ENCODE results near the gene B3GAT2. TPM values are rescaled to one million over a fixed set of nuclear protein-coding genes. Genes with fewer than 3 reads are reported as not detected.

B3GAT2 gene
- total RNA-seq = not detected
- long read RNA-seq = 0 reads

DNA sequence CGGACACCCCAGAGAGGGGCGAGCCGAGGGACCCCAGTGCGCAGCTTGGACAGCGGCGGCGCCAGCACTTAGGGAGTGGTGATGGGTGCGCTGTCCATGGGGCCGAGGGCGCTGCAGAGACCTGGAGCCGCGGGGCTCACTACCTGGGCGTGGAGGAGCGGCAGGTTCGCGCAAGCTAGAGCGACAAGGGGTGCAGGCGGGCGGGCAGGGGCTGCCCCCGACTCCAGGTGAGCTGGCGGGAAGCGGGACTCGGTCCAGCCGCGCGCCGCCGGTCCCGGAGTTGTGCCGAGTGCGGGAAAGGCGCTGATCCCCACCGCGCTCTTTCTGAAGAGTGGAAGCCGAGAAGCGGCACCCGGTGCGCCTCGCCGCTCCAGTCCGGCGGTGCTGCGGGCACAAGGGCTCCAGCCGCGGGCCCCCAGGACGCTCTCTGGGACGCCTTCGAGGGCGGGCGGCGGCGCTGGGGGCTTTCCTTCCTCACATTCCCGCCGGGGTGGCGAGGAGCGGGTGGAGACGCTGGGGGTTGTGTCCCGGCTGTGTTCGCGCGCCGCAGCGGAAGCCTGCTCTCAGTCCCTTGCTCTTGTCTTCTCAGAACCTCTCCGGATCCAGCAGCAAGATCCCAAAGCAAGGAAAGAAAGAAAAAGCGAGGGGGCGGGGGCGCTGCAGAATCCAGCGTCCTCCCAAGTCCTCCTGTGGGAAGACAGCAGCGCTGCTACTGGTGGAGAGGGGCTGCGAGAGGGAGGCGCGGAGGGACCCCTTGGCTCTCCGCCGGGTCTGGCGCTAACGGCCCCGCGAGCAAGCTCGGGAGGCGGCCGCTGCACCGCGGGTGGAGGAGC is at the start of gene B3GAT2:
B3GAT2 (minus strand) TSS at position 610 of the 833 bp plus-strand sequence. CDS start 631 bp downstream, outside the sequence.
- H3K9me3 ChIP-seq (replicated peaks) = no peaks in the 10 kb centered on the region
- TF ChIP-seq, protein P1, sequence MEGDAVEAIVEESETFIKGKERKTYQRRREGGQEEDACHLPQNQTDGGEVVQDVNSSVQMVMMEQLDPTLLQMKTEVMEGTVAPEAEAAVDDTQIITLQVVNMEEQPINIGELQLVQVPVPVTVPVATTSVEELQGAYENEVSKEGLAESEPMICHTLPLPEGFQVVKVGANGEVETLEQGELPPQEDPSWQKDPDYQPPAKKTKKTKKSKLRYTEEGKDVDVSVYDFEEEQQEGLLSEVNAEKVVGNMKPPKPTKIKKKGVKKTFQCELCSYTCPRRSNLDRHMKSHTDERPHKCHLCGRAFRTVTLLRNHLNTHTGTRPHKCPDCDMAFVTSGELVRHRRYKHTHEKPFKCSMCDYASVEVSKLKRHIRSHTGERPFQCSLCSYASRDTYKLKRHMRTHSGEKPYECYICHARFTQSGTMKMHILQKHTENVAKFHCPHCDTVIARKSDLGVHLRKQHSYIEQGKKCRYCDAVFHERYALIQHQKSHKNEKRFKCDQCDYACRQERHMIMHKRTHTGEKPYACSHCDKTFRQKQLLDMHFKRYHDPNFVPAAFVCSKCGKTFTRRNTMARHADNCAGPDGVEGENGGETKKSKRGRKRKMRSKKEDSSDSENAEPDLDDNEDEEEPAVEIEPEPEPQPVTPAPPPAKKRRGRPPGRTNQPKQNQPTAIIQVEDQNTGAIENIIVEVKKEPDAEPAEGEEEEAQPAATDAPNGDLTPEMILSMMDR (IDR thresholded peaks at IDR 0.05; ENCODE audit: borderline replicate concordance) = no peak
- H3K4me3 ChIP-seq = peak within 1 kb of the TSS; percentile 75
- no peaks in the 10 kb centered on the region for H3K36me3 ChIP-seq
- intact Hi-C loops (cut with micrococcal nuclease) = no loop called here
- no peak for DNase-seq
- no peak within 1 kb of the TSS for H3K27ac ChIP-seq (replicated peaks)
- H3K27me3 ChIP-seq (ENCODE audit: low read depth) = peaks cover 67% of the 10 kb centered on the region
- peaks cover 25% of the 10 kb centered on the region for H3K4me1 ChIP-seq

DNA sequence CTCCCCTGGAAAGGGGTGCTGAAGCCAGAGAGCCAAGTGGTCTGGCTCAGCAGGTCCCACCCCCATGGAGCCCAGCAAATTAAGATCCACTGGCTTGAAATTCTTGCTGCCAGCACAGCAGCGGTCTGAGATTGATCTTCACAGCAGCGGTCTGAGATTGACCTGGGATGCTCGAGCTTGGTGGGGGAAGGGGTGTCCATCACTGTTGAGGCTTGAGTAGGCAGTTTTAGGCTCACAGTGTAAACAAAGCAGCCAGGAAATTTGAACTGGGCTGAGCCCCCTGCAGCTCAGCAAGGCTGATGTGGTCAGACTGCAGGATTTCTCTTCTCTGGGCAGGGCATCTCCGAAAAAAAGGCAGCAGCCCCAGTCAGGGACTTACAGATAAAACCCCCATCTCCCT is 41.3 kb upstream of the B3GAT2 start:
- TF ChIP-seq, protein P1 (IDR thresholded peaks at IDR 0.05; ENCODE audit: borderline replicate concordance) = no peak
- Histone ChIP-seq H3K4me1 (no peaks in the 10 kb centered on the region), H3K4me3 (no peak overlapping the region), H3K9me3 (replicated peaks) (peaks cover 5% of the 10 kb centered on the region), H3K36me3 (no peaks in the 10 kb centered on the region), H3K27ac (replicated peaks) (no peak overlapping the region), H3K27me3 (ENCODE audit: low read depth) (peaks cover 23% of the 10 kb centered on the region)
- intact Hi-C loops (cut with micrococcal nuclease) = no loop called here
- DNase-seq = no peak

- no peaks in the 10 kb centered on the region for H3K36me3 ChIP-seq
- intact Hi-C loops (cut with micrococcal nuclease) = no loop called here
- H3K9me3 ChIP-seq (replicated peaks) = no peaks in the 10 kb centered on the region
- DNase-seq = no peak
- TF ChIP-seq, protein P1 (IDR thresholded peaks at IDR 0.05; ENCODE audit: borderline replicate concordance) = no peak
- no peak overlapping the region for H3K4me3 ChIP-seq
- H3K27me3 ChIP-seq (ENCODE audit: low read depth) = peaks cover 23% of the 10 kb centered on the region
- no peaks in the 10 kb centered on the region for H3K4me1 ChIP-seq
- H3K27ac ChIP-seq (replicated peaks) = no peak overlapping the region
Observed at GRCh38 chr6:70997379-70997778, 40.5 kb upstream of the B3GAT2 start.

GRCh38 chr6:70996106-70996505 is 39.2 kb upstream of the B3GAT2 start:
- Histone ChIP-seq H3K9me3 (replicated peaks) (no peaks in the 10 kb centered on the region), H3K36me3 (no peaks in the 10 kb centered on the region), H3K27me3 (ENCODE audit: low read depth) (peaks cover 23% of the 10 kb centered on the region), H3K27ac (replicated peaks) (no peak overlapping the region), H3K4me1 (no peaks in the 10 kb centered on the region), H3K4me3 (no peak overlapping the region)
- DNase-seq = no peak
- TF ChIP-seq, protein P1 (IDR thresholded peaks at IDR 0.05; ENCODE audit: borderline replicate concordance) = no peak
- intact Hi-C loops (cut with micrococcal nuclease) = no loop called here

GRCh38 chr6:70995411-70995810 is 38.6 kb upstream of the B3GAT2 start:
- TF ChIP-seq, protein P1 (IDR thresholded peaks at IDR 0.05; ENCODE audit: borderline replicate concordance) = no peak
- no peak overlapping the region for H3K4me3 ChIP-seq

More at GRCh38 chr6:70995411-70995810, 38.6 kb upstream of the B3GAT2 start:
- intact Hi-C loops (cut with micrococcal nuclease) = no loop called here
- no peak overlapping the region for H3K27ac ChIP-seq (replicated peaks)
- DNase-seq = no peak
- H3K9me3 ChIP-seq (replicated peaks) = no peaks in the 10 kb centered on the region
- H3K36me3 ChIP-seq = no peaks in the 10 kb centered on the region
- H3K4me1 ChIP-seq = no peaks in the 10 kb centered on the region
- H3K27me3 ChIP-seq (ENCODE audit: low read depth) = peaks cover 23% of the 10 kb centered on the region
